Panc1 (cell line): Measurements from ENCODE around the gene RDH13. TPM values are rescaled to one million over a fixed set of nuclear protein-coding genes. Genes with fewer than 3 reads are reported as not detected.
"Not testable (repeated sequence)": the region's sequence is repeated elsewhere in the genome, so short reads cannot be mapped to it uniquely, and the experiment has no call there.

Source experiments
- ATAC-seq: fragments of 200-7000 bp; cut with Tn5 transposase; 2 replicates; pipeline ENCODE4 v1.9.1; 2020; ENCODE audit warnings: mild to moderate bottlenecking, moderate library complexity
- BruUV-seq: library from RNA; stranded (reverse); fragments of 400-500 nt; replicated peaks from 2 replicates; lab custom pipeline; 2021; lab: Mats Ljungman, UMichigan
- CTCF ChIA-PET: fragments of 300-600 bp; sonication (Branson Sonifier 250); formaldehyde crosslinking; loops from one replicate; lab custom pipeline; 2022; ENCODE audit warnings: antibody characterized with exemption; lab: Charles Lee
- POLR2A ChIA-PET: fragments of 300-600 bp; sonication (Branson Sonifier 250); formaldehyde crosslinking; loops from one replicate; lab custom pipeline; 2022; ENCODE audit warnings: antibody characterized with exemption; lab: Charles Lee
- DNase-seq: peaks from one replicate; pipeline ENCODE4 v3.0.0-alpha.2; 2010; ENCODE audit warnings: low read depth, low spot score
- H3K27ac ChIP-seq: 2 replicates; pipeline ENCODE4 v1.5.1; 2011; ENCODE audit warnings: mild to moderate bottlenecking, low read length, inconsistent platforms
- H3K27me3 ChIP-seq: fragments of 200-500 bp; sonication (Bioruptor generic); 2 replicates; pipeline ENCODE4 v1.6.0; 2014; ENCODE audit warnings: low read length, inconsistent platforms; ENCODE audit not compliant: control insufficient read depth, insufficient read depth
- H3K36me3 ChIP-seq: fragments of 200-500 bp; sonication (Bioruptor generic); 2 replicates; pipeline ENCODE4 v1.5.1; 2014; ENCODE audit warnings: inconsistent platforms, mild to moderate bottlenecking, low read length, moderate library complexity; ENCODE audit not compliant: control insufficient read depth, insufficient read depth
- H3K4me1 ChIP-seq: 2 replicates; pipeline ENCODE4 v1.5.1; 2011; ENCODE audit warnings: inconsistent platforms, mild to moderate bottlenecking, low read length, moderate library complexity; ENCODE audit not compliant: control insufficient read depth, insufficient read depth
- H3K4me3 ChIP-seq, 2 experiments: 2 replicates each; pipeline ENCODE4 v1.5.1; 2011 to 2012; ENCODE audit warnings: low read depth in 2 of 2, low read length in 2 of 2, mild to moderate bottlenecking in 2 of 2, inconsistent platforms in 1 of 2, moderate library complexity in 1 of 2
- H3K9me3 ChIP-seq: fragments of 200-500 bp; sonication (Bioruptor generic); 2 replicates; pipeline ENCODE4 v1.5.1; 2014; ENCODE audit warnings: low read depth, mild to moderate bottlenecking, inconsistent platforms, low read length, moderate library complexity; ENCODE audit not compliant: control insufficient read depth, insufficient read depth
- CTCF ChIP-seq: fragments of 450-650 bp; IDR thresholded peaks from 2 replicates; pipeline ENCODE4 v1.5.1; 2017; ENCODE audit warnings: mild to moderate bottlenecking
- POLR2AphosphoS5 ChIP-seq: IDR thresholded peaks from 2 replicates; pipeline ENCODE4 v1.6.1; 2012; ENCODE audit warnings: mild to moderate bottlenecking, low read depth, low read length, moderate library complexity
- REST ChIP-seq, 2 experiments: IDR thresholded peaks; 2 replicates each; pipeline ENCODE4 v1.6.1; 2011 to 2012; ENCODE audit warnings: low read depth in 2 of 2, control low read depth in 1 of 2, low read length in 1 of 2, mild to moderate bottlenecking in 1 of 2, moderate library complexity in 1 of 2; ENCODE audit not compliant: insufficient read depth in 1 of 2
- SIN3A ChIP-seq: IDR thresholded peaks from 2 replicates; pipeline ENCODE4 v1.6.1; 2012; ENCODE audit warnings: low read depth, mild to moderate bottlenecking, low read length, moderate library complexity, borderline replicate concordance; ENCODE audit not compliant: insufficient read depth
- TCF7L2 ChIP-seq: IDR thresholded peaks from 2 replicates; pipeline ENCODE4 v1.6.1; 2011; ENCODE audit warnings: mild to moderate bottlenecking, low read depth, low read length, inconsistent platforms
- in situ Hi-C: cut with HindIII; loops from 2 replicates; pipeline ENCODE4 v1.10.0; 2016; ENCODE audit warnings: low sequenced_read_pairs, low pct_unique_long_range_greater_than_20kb
- intact Hi-C: fragments of 100-400 bp; cut with micrococcal nuclease; formaldehyde crosslinking; loops from one replicate; pipeline ENCODE4 v1.10.0; 2022; ENCODE audit not compliant: unreplicated experiment
- total RNA-seq: library from RNA; stranded (reverse); gene quantifications from one replicate; pipeline ENCODE4 v1.2.1, GENCODE V29; 2021; ENCODE audit not compliant: unreplicated experiment

The RDH13 gene
- total RNA-seq, 1 experiment from 2014 or later, result 37.8 TPM

GRCh38 chr19:55063492-55063843 is 520 bp upstream of the RDH13 start:
- DNase-seq (no peak), ATAC-seq (no peak)
- H3K36me3 ChIP-seq, result no peaks in the 10 kb centered on the region
- ChIA-PET CTCF (no interaction called here), POLR2A (interaction anchor here (0.6 kb wide), 2 partner anchors 56 to 103 kb away, joined by 3 read pairs; no protein-coding TSS in a partner anchor)
- no TSS peak for BruUV-seq
- peak overlapping the region; percentile 35 to 76; a peak in 3 of 4 replicates for H3K4me3 ChIP-seq
- TF ChIP-seq TCF7L2 (no peak), CTCF (no peak), SIN3A (no peak), REST (IDR thresholded peaks at IDR 0.05; ENCODE audit: insufficient read depth in 1 of 2, low read depth in 2 of 2, low read length in 1 of 2) (no peak), POLR2AphosphoS5 (no peak)
- no peak overlapping the region for H3K27ac ChIP-seq
- intact Hi-C loops (no loop called here), in situ Hi-C loops (no loop called here)
- no peaks in the 10 kb centered on the region for H3K4me1 ChIP-seq
- no peaks in the 10 kb centered on the region for H3K27me3 ChIP-seq
- no peaks in the 10 kb centered on the region for H3K9me3 ChIP-seq

- H3K4me1 ChIP-seq, H3K36me3 ChIP-seq, H3K4me3 ChIP-seq, H3K27me3 ChIP-seq, ATAC-seq, H3K27ac ChIP-seq, in situ Hi-C loops, CTCF ChIA-PET, intact Hi-C loops, H3K9me3 ChIP-seq, POLR2A ChIA-PET, DNase-seq: not testable (repeated sequence)
- TSS peak; percentile 62 for BruUV-seq
Observed at GRCh38 chr19:55060287-55060686, 2.7 kb downstream of the RDH13 start.

GRCh38 chr19:55058781-55059610 is 4.0 kb downstream of the RDH13 start:
- no peak overlapping the region for H3K27ac ChIP-seq
- H3K27me3 ChIP-seq, result no peaks in the 10 kb centered on the region
- H3K9me3 ChIP-seq, result no peaks in the 10 kb centered on the region
- ATAC-seq (no peak), DNase-seq (no peak)
- H3K36me3 ChIP-seq, result no peaks in the 10 kb centered on the region; the same call in none of the 2 replicates
- no peak overlapping the region for H3K4me3 ChIP-seq
- in situ Hi-C loops (no loop called here), intact Hi-C loops (no loop called here)
- H3K4me1 ChIP-seq, result no peaks in the 10 kb centered on the region
- POLR2A ChIA-PET, result interaction anchor here (0.7 kb wide), 1 partner anchor 37 kb away, joined by 4 read pairs; no protein-coding TSS in a partner anchor
- BruUV-seq, result no TSS peak
- TF ChIP-seq SIN3A (no peak), POLR2AphosphoS5 (no peak), TCF7L2 (no peak)
- CTCF ChIA-PET, result no interaction called here
